ENCODE data around the gene POC1A. TPM values are rescaled to one million over a fixed set of nuclear protein-coding genes. Genes with fewer than 3 reads are reported as not detected.
"Not testable (repeated sequence)": the region's sequence is repeated elsewhere in the genome, so short reads cannot be mapped to it uniquely, and the experiment has no call there.

POC1A gene
- total and polyA plus RNA-seq, 9 donors: 3.1 to 7.5 (median 5.6) TPM

GRCh38 chr3:52155912-52156311, 1.7 kb upstream of the POC1A start:
- H3K27ac ChIP-seq (ENCODE audit: low read length): no peak overlapping the region
- 89% methylated on average over 3 of the region's 4 CpGs for WGBS (ENCODE audit: insufficient coverage)
- H3K4me3 ChIP-seq (ENCODE audit: low read length): no peak overlapping the region
- no peaks in the 10 kb centered on the region for H3K36me3 ChIP-seq (ENCODE audit: control insufficient read depth, insufficient read depth, low read length)
- H3K27me3 ChIP-seq (ENCODE audit: control insufficient read depth, insufficient read depth, low read length): no peaks in the 10 kb centered on the region
- DNase-seq: no peak
- H3K4me1 ChIP-seq (ENCODE audit: control insufficient read depth, insufficient read depth, low read length): peaks cover 14% of the 10 kb centered on the region
- H3K9me3 ChIP-seq (replicated peaks; ENCODE audit: control insufficient read depth, low read depth, low read length): no peaks in the 10 kb centered on the region

- H3K9me3 ChIP-seq (replicated peaks; ENCODE audit: control insufficient read depth, low read depth, low read length): no peaks in the 10 kb centered on the region
- H3K27me3 ChIP-seq (ENCODE audit: control insufficient read depth, insufficient read depth, low read length): no peaks in the 10 kb centered on the region
- peak overlapping the region; percentile 81 for H3K4me3 ChIP-seq (ENCODE audit: low read length)
- H3K4me1 ChIP-seq (ENCODE audit: control insufficient read depth, insufficient read depth, low read length): peaks cover 14% of the 10 kb centered on the region
- WGBS (ENCODE audit: insufficient coverage): 3% methylated on average over 12 of the region's 18 CpGs
- H3K36me3 ChIP-seq (ENCODE audit: control insufficient read depth, insufficient read depth, low read length): peaks cover 14% of the 10 kb centered on the region
- H3K27ac ChIP-seq (ENCODE audit: low read length): peak overlapping the region; percentile 98
- DNase-seq: peak; percentile 25
Measured at GRCh38 chr3:52153389-52154096, 680 bp downstream of the POC1A start.

GRCh38 chr3:52151991-52152390, 2.2 kb downstream of the POC1A start:
- not testable (repeated sequence) for H3K9me3 ChIP-seq (replicated peaks; ENCODE audit: control insufficient read depth, low read depth, low read length); H3K4me3 ChIP-seq (ENCODE audit: low read length); H3K27ac ChIP-seq (ENCODE audit: low read length); DNase-seq; H3K27me3 ChIP-seq (ENCODE audit: control insufficient read depth, insufficient read depth, low read length)
- Histone ChIP-seq H3K36me3 (ENCODE audit: control insufficient read depth, insufficient read depth, low read length) (peaks cover 21% of the 10 kb centered on the region), H3K4me1 (ENCODE audit: control insufficient read depth, insufficient read depth, low read length) (peaks cover 14% of the 10 kb centered on the region)
- 90% methylated on average over 3 of the region's 4 CpGs for WGBS (ENCODE audit: insufficient coverage)

- no peak overlapping the region for H3K27ac ChIP-seq (ENCODE audit: low read length)
- H3K4me3 ChIP-seq (ENCODE audit: low read length): no peak overlapping the region
- peaks cover 30% of the 10 kb centered on the region for H3K36me3 ChIP-seq (ENCODE audit: control insufficient read depth, insufficient read depth, low read length)
- no peaks in the 10 kb centered on the region for H3K9me3 ChIP-seq (replicated peaks; ENCODE audit: control insufficient read depth, low read depth, low read length)
- peaks cover 14% of the 10 kb centered on the region for H3K4me1 ChIP-seq (ENCODE audit: control insufficient read depth, insufficient read depth, low read length)
- 80% methylated on average over 2 of the region's 4 CpGs for WGBS (ENCODE audit: insufficient coverage)
- no peaks in the 10 kb centered on the region for H3K27me3 ChIP-seq (ENCODE audit: control insufficient read depth, insufficient read depth, low read length)
- DNase-seq: no peak
Measured at GRCh38 chr3:52150860-52151259, 3.4 kb downstream of the POC1A start.

- peaks cover 35% of the 10 kb centered on the region for H3K36me3 ChIP-seq (ENCODE audit: control insufficient read depth, insufficient read depth, low read length)
- no peaks in the 10 kb centered on the region for H3K9me3 ChIP-seq (replicated peaks; ENCODE audit: control insufficient read depth, low read depth, low read length)
- WGBS (ENCODE audit: insufficient coverage): 73% methylated on average over 3 of the region's 3 CpGs
- H3K27me3 ChIP-seq (ENCODE audit: control insufficient read depth, insufficient read depth, low read length): no peaks in the 10 kb centered on the region
- no peak overlapping the region for H3K4me3 ChIP-seq (ENCODE audit: low read length)
- DNase-seq: no peak
- peaks cover 14% of the 10 kb centered on the region for H3K4me1 ChIP-seq (ENCODE audit: control insufficient read depth, insufficient read depth, low read length)
- H3K27ac ChIP-seq (ENCODE audit: low read length): no peak overlapping the region
Measured at GRCh38 chr3:52150357-52150756, 3.9 kb downstream of the POC1A start.

- 97% methylated on average over 9 of the region's 11 CpGs for WGBS (ENCODE audit: insufficient coverage)
Measured at GRCh38 chr3:52149726-52150125, 4.5 kb downstream of the POC1A start.

GRCh38 chr3:52149021-52149420, 5.2 kb downstream of the POC1A start:
- Histone ChIP-seq H3K9me3 (replicated peaks; ENCODE audit: control insufficient read depth, low read depth, low read length) (no peaks in the 10 kb centered on the region), H3K4me3 (ENCODE audit: low read length) (no peak overlapping the region), H3K36me3 (ENCODE audit: control insufficient read depth, insufficient read depth, low read length) (peaks cover 38% of the 10 kb centered on the region), H3K4me1 (ENCODE audit: control insufficient read depth, insufficient read depth, low read length) (peaks cover 11% of the 10 kb centered on the region), H3K27ac (ENCODE audit: low read length) (no peak overlapping the region), H3K27me3 (ENCODE audit: control insufficient read depth, insufficient read depth, low read length) (no peaks in the 10 kb centered on the region)
- no peak for DNase-seq
- 92% methylated on average over 6 of the region's 8 CpGs for WGBS (ENCODE audit: insufficient coverage)

More at GRCh38 chr3:52149726-52150125, 4.5 kb downstream of the POC1A start:
- Histone ChIP-seq H3K27ac (ENCODE audit: low read length) (no peak overlapping the region), H3K36me3 (ENCODE audit: control insufficient read depth, insufficient read depth, low read length) (peaks cover 38% of the 10 kb centered on the region), H3K27me3 (ENCODE audit: control insufficient read depth, insufficient read depth, low read length) (no peaks in the 10 kb centered on the region), H3K4me3 (ENCODE audit: low read length) (no peak overlapping the region), H3K4me1 (ENCODE audit: control insufficient read depth, insufficient read depth, low read length) (peaks cover 10% of the 10 kb centered on the region), H3K9me3 (replicated peaks; ENCODE audit: control insufficient read depth, low read depth, low read length) (no peaks in the 10 kb centered on the region)
- DNase-seq: no peak

GRCh38 chr3:52147804-52148203, 6.4 kb downstream of the POC1A start:
- Histone ChIP-seq H3K9me3 (replicated peaks; ENCODE audit: control insufficient read depth, low read depth, low read length) (no peaks in the 10 kb centered on the region), H3K36me3 (ENCODE audit: control insufficient read depth, insufficient read depth, low read length) (peaks cover 43% of the 10 kb centered on the region), H3K27me3 (ENCODE audit: control insufficient read depth, insufficient read depth, low read length) (no peaks in the 10 kb centered on the region), H3K4me3 (ENCODE audit: low read length) (no peak overlapping the region), H3K27ac (ENCODE audit: low read length) (no peak overlapping the region), H3K4me1 (ENCODE audit: control insufficient read depth, insufficient read depth, low read length) (peaks cover 4% of the 10 kb centered on the region)
- WGBS (ENCODE audit: insufficient coverage): 87% methylated on average over 5 of the region's 8 CpGs
- DNase-seq: no peak

- Histone ChIP-seq H3K4me3 (ENCODE audit: low read length) (no peak overlapping the region), H3K9me3 (replicated peaks; ENCODE audit: control insufficient read depth, low read depth, low read length) (no peaks in the 10 kb centered on the region), H3K27me3 (ENCODE audit: control insufficient read depth, insufficient read depth, low read length) (no peaks in the 10 kb centered on the region), H3K4me1 (ENCODE audit: control insufficient read depth, insufficient read depth, low read length) (peaks cover 4% of the 10 kb centered on the region), H3K36me3 (ENCODE audit: control insufficient read depth, insufficient read depth, low read length) (peaks cover 45% of the 10 kb centered on the region), H3K27ac (ENCODE audit: low read length) (no peak overlapping the region)
- no peak for DNase-seq
- 85% methylated on average over 12 of the region's 13 CpGs for WGBS (ENCODE audit: insufficient coverage)
Measured at GRCh38 chr3:52146811-52147210, 7.4 kb downstream of the POC1A start.

GRCh38 chr3:52146189-52146588, 8.0 kb downstream of the POC1A start:
- no peak overlapping the region for H3K27ac ChIP-seq (ENCODE audit: low read length)
- peaks cover 45% of the 10 kb centered on the region for H3K36me3 ChIP-seq (ENCODE audit: control insufficient read depth, insufficient read depth, low read length)
- H3K27me3 ChIP-seq (ENCODE audit: control insufficient read depth, insufficient read depth, low read length): no peaks in the 10 kb centered on the region
- no peak overlapping the region for H3K4me3 ChIP-seq (ENCODE audit: low read length)
- H3K4me1 ChIP-seq (ENCODE audit: control insufficient read depth, insufficient read depth, low read length): peaks cover 4% of the 10 kb centered on the region
- 100% methylated on average over 1 of the region's 1 CpG for WGBS (ENCODE audit: insufficient coverage)
- no peaks in the 10 kb centered on the region for H3K9me3 ChIP-seq (replicated peaks; ENCODE audit: control insufficient read depth, low read depth, low read length)
- no peak for DNase-seq

- H3K36me3 ChIP-seq (ENCODE audit: control insufficient read depth, insufficient read depth, low read length): peaks cover 48% of the 10 kb centered on the region
- H3K27ac ChIP-seq (ENCODE audit: low read length): no peak overlapping the region
- no peaks in the 10 kb centered on the region for H3K9me3 ChIP-seq (replicated peaks; ENCODE audit: control insufficient read depth, low read depth, low read length)
- 100% methylated on average over 1 of the region's 8 CpGs for WGBS (ENCODE audit: insufficient coverage)
- no peaks in the 10 kb centered on the region for H3K27me3 ChIP-seq (ENCODE audit: control insufficient read depth, insufficient read depth, low read length)
- no peak for DNase-seq
- no peak overlapping the region for H3K4me3 ChIP-seq (ENCODE audit: low read length)
- H3K4me1 ChIP-seq (ENCODE audit: control insufficient read depth, insufficient read depth, low read length): peaks cover 4% of the 10 kb centered on the region
Measured at GRCh38 chr3:52145736-52146110, 8.5 kb downstream of the POC1A start.

All from muscle of leg (tissue), 11 donors.